HG02763 (cell line): ENCODE measurements around the gene EPC2.
A peak's percentile ranks its signal among the peaks of the same experiment; 100 is the strongest.

Experiments used
- ATAC-seq: cut with Tn5 transposase; IDR thresholded peaks from one replicate; pipeline ENCODE4 v1.9.1; 2021; ENCODE audit warnings: mild to moderate bottlenecking, moderate library complexity; ENCODE audit not compliant: unreplicated experiment

EPC2 gene

GRCh38 chr2:148802448-148803220 lies 158.1 kb downstream of the EPC2 start:
- no peak for ATAC-seq

- ATAC-seq, result no peak
These were observed 165.5 kb downstream of the EPC2 start for GRCh38 chr2:148810081-148810480.

GRCh38 chr2:148812306-148812705 lies 167.8 kb downstream of the EPC2 start:
- no peak for ATAC-seq

GRCh38 chr2:148813603-148814065 lies 169.1 kb downstream of the EPC2 start:
- ATAC-seq, result peak; percentile 100

GRCh38 chr2:148814143-148814859 lies 169.8 kb downstream of the EPC2 start:
- ATAC-seq, result no peak

GRCh38 chr2:148814860-148815419 lies 170.4 kb downstream of the EPC2 start:
- no peak for ATAC-seq

- no peak for ATAC-seq
These were observed 171.6 kb downstream of the EPC2 start for GRCh38 chr2:148816176-148816575.

- ATAC-seq, result no peak
These were observed 172.7 kb downstream of the EPC2 start for GRCh38 chr2:148817210-148817708.

GRCh38 chr2:148819019-148819585 lies 174.6 kb downstream of the EPC2 start:
- ATAC-seq, result no peak

GRCh38 chr2:148824190-148824589 lies 179.6 kb downstream of the EPC2 start:
- no peak for ATAC-seq

- ATAC-seq, result no peak
These were observed 182.2 kb downstream of the EPC2 start for GRCh38 chr2:148826791-148827190.

GRCh38 chr2:148828941-148829340 lies 184.4 kb downstream of the EPC2 start:
- no peak for ATAC-seq

- no peak for ATAC-seq
These were observed 185.1 kb downstream of the EPC2 start for GRCh38 chr2:148829618-148830017.

- ATAC-seq, result no peak
These were observed 188.1 kb downstream of the EPC2 start for GRCh38 chr2:148832637-148833036.
